NT2/D1 (cell line): ENCODE results near the gene SLC45A1.

Experiments used
- SUZ12 ChIP-seq: IDR thresholded peaks from 2 replicates; pipeline ENCODE4 v1.6.1; 2011; ENCODE audit not compliant: insufficient read length, insufficient read depth; ENCODE audit errors: extremely low read depth
- YY1 ChIP-seq: IDR thresholded peaks from 2 replicates; pipeline ENCODE4 v1.6.1; 2011; ENCODE audit not compliant: insufficient read length, insufficient read depth

- TF ChIP-seq SUZ12 (no peak), YY1 (no peak)
These were observed 41.9 kb downstream of the SLC45A1 start for GRCh38 chr1:8359617-8360481.
